Sigmoid colon (tissue), 7 donors: ENCODE data around the gene FEZ2. TPM values are rescaled to one million over a fixed set of nuclear protein-coding genes. Genes with fewer than 3 reads are reported as not detected.

Experiments used
- DNase-seq: peaks from one replicate; pipeline ENCODE4 v3.0.0-alpha.2; 2019
- H3K27ac ChIP-seq, 4 donors: fragments of 200-600 bp; sonication (generic); one replicate each; pipeline ENCODE4 v1.5.1; 2016 to 2019; ENCODE audit warnings: mild to moderate bottlenecking in 1 of 4
- H3K27me3 ChIP-seq, 3 donors: fragments of 200-600 bp; sonication (generic); one replicate each; pipeline ENCODE4 v1.5.1; 2019; ENCODE audit warnings: mild to moderate bottlenecking in 1 of 3
- H3K36me3 ChIP-seq, 4 donors: fragments of 200-600 bp; sonication (generic); one replicate each; pipeline ENCODE4 v1.5.1; 2016 to 2019
- H3K4me1 ChIP-seq, 4 donors: fragments of 200-600 bp; sonication (generic); one replicate each; pipeline ENCODE4 v1.5.1; 2017 to 2019
- H3K4me3 ChIP-seq, 4 donors: fragments of 200-600 bp; sonication (generic); one replicate each; pipeline ENCODE4 v1.5.1; 2017 to 2019; ENCODE audit warnings: mild to moderate bottlenecking in 2 of 4, moderate library complexity in 1 of 4
- H3K9me3 ChIP-seq, 4 donors: fragments of 200-600 bp in 3 of 4; sonication (generic) in 3 of 4; one replicate each; pipeline versions ENCODE4 v1.5.1 to v1.6.1; 2013 to 2019
- EP300 ChIP-seq, 4 donors: sonication (generic); formaldehyde crosslinking; IDR thresholded peaks; one replicate each; pipeline ENCODE4 v1.6.1; 2017; ENCODE audit warnings: antibody characterized with exemption in 4 of 4
- POLR2A ChIP-seq, 2 donors: fragments of 450-650 bp; IDR thresholded peaks; one replicate each; pipeline ENCODE4 v1.6.1; 2016; ENCODE audit warnings: antibody characterized with exemption in 2 of 2, mild to moderate bottlenecking in 2 of 2, moderate library complexity in 2 of 2
- POLR2AphosphoS5 ChIP-seq, 4 donors: sonication (generic); formaldehyde crosslinking; IDR thresholded peaks; one replicate each; pipeline ENCODE4 v1.6.1; 2017; ENCODE audit warnings: antibody characterized with exemption in 4 of 4
- WGBS, 2 donors: extraction: QIAGEN DNeasy Blood & Tissue Kit; methylation state at CpG; one replicate each; pipeline ENCODE4 v1.1.7; 2013; 5-methylcytosine and 5-hydroxymethylcytosine counted together
- intact Hi-C: fragments of 100-400 bp; cut with DNase I; formaldehyde crosslinking; loops from one replicate; pipeline ENCODE4 v1.15.1; 2023
- polyA plus RNA-seq, 3 donors: library from polyadenylated mRNA; stranded (reverse); fragments of 200-250 nt; gene quantifications; one replicate each; pipeline ENCODE4 v1.2.3, GENCODE V29; 2013
- total RNA-seq, 4 donors: library from RNA; depleted of rRNA; stranded (reverse); fragments of >200 nt; gene quantifications; one replicate each; pipeline ENCODE4 v1.1.0, GENCODE V29; 2016
- TF ChIP-seq, protein P1 (sequence below), 4 experiments: fragments of 450-650 bp in 3 of 4; fragments of 200-600 bp in 1 of 4; IDR thresholded peaks; one replicate each; pipeline ENCODE4 v1.5.1; 2016 to 2019; ENCODE audit warnings: antibody characterized with exemption in 4 of 4, mild to moderate bottlenecking in 3 of 4, moderate library complexity in 2 of 4
- donor health status: healthy with polysubstance abuse.
- donor health status: Bipolar disorder and iron deficiency.
- donor health status: healthy.

FEZ2 gene
- total and polyA plus RNA-seq, 7 donors = 25.9 to 53.9 (median 41.8) TPM

DNA sequence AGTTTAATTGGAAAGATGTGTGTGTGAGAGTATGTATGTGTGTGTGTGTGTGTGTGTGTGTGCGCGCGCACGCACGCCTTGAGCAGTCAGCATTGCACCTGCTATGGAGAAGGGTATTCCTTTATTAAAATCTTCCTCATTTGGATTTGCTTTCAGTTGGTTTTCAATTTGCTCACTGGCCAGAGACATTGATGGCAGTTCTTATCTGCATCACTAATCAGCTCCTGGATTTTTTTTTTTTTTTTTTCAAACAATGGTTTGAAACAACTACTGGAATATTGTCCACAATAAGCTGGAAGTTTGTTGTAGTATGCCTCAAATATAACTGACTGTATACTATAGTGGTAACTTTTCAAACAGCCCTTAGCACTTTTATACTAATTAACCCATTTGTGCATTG lies 48.0 kb downstream of the FEZ2 start:
- WGBS, 2 donors = 96 to 98% methylated on average over 5 of the region's 5 CpGs
- Histone ChIP-seq H3K27ac (peak overlapping the region in 1 of 4 donors; percentile 39), H3K4me1 (peaks cover 0 to 28% (median 10%) of the 10 kb centered on the region in 4 donors), H3K27me3 (no peaks in the 10 kb centered on the region), H3K4me3 (no peak overlapping the region), H3K9me3 (no peaks in the 10 kb centered on the region), H3K36me3 (peaks cover 0 to 49% (median 16%) of the 10 kb centered on the region in 4 donors)
- DNase-seq = no peak
- TF ChIP-seq POLR2AphosphoS5 (IDR thresholded peaks at IDR 0.05) (no peak), POLR2A (IDR thresholded peaks at IDR 0.05) (no peak), EP300 (IDR thresholded peaks at IDR 0.05) (no peak)
- TF ChIP-seq, protein P1, sequence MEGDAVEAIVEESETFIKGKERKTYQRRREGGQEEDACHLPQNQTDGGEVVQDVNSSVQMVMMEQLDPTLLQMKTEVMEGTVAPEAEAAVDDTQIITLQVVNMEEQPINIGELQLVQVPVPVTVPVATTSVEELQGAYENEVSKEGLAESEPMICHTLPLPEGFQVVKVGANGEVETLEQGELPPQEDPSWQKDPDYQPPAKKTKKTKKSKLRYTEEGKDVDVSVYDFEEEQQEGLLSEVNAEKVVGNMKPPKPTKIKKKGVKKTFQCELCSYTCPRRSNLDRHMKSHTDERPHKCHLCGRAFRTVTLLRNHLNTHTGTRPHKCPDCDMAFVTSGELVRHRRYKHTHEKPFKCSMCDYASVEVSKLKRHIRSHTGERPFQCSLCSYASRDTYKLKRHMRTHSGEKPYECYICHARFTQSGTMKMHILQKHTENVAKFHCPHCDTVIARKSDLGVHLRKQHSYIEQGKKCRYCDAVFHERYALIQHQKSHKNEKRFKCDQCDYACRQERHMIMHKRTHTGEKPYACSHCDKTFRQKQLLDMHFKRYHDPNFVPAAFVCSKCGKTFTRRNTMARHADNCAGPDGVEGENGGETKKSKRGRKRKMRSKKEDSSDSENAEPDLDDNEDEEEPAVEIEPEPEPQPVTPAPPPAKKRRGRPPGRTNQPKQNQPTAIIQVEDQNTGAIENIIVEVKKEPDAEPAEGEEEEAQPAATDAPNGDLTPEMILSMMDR (IDR thresholded peaks at IDR 0.05) = no peak
- intact Hi-C loops = no loop called here

- peaks cover 0 to 32% (median 14%) of the 10 kb centered on the region in 4 donors for H3K4me1 ChIP-seq
- no peaks in the 10 kb centered on the region for H3K9me3 ChIP-seq
- peak overlapping the region; percentile 20 to 63 (median 40) for H3K27ac ChIP-seq
- no peaks in the 10 kb centered on the region for H3K27me3 ChIP-seq
- TF ChIP-seq EP300 (IDR thresholded peaks at IDR 0.05) (no peak), POLR2AphosphoS5 (IDR thresholded peaks at IDR 0.05) (peak in 2 of 4 donors; percentile 56 to 69)
- no peak for DNase-seq
- WGBS, 2 donors = 55 to 80% methylated on average over 7 of the region's 7 CpGs
- intact Hi-C loops = no loop called here
- H3K4me3 ChIP-seq = no peak overlapping the region
- H3K36me3 ChIP-seq = peaks cover 0 to 41% (median 16%) of the 10 kb centered on the region in 4 donors
Observed at GRCh38 chr2:36549165-36549574, 48.8 kb downstream of the FEZ2 start.

GRCh38 chr2:36547906-36548305 lies 50.1 kb downstream of the FEZ2 start:
- Histone ChIP-seq H3K4me1 (peaks cover 0 to 32% (median 14%) of the 10 kb centered on the region in 4 donors), H3K9me3 (no peaks in the 10 kb centered on the region), H3K27me3 (no peaks in the 10 kb centered on the region), H3K36me3 (peaks cover 0 to 51% (median 16%) of the 10 kb centered on the region in 4 donors), H3K4me3 (no peak overlapping the region), H3K27ac (no peak overlapping the region)
- WGBS, 2 donors = 95 to 96% methylated on average over 3 of the region's 3 CpGs
- intact Hi-C loops = no loop called here
- DNase-seq = no peak
- TF ChIP-seq, protein P1 (IDR thresholded peaks at IDR 0.05) = no peak
- TF ChIP-seq POLR2A (IDR thresholded peaks at IDR 0.05) (no peak), POLR2AphosphoS5 (IDR thresholded peaks at IDR 0.05) (no peak), EP300 (IDR thresholded peaks at IDR 0.05) (no peak)

DNA sequence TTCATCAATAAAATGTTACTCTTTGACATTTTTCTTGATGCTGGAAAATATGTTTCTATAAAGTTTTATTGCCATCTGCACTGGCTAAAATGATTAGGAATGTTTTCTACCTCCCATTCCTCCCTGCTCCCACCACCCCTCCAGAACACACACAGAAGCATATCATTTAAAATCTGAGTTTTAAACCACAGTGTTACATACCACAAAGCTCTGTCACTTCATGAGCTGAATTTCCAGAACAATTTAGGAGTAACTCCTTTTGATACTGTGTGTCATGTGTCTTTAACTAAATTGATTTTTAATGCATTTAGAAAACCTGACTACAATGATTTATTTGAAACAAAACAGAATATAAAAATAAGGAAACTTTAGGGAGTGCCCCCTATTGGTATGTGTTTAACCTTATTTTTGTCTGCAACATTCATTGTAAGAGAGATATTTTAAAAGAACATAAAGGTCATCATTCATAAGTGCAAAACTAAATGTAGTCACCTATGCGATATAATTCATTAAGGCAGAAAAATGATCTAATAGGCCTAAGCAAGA lies 52.0 kb downstream of the FEZ2 start:
- peaks cover 0 to 32% (median 14%) of the 10 kb centered on the region in 4 donors for H3K4me1 ChIP-seq
- TF ChIP-seq, protein P1 (IDR thresholded peaks at IDR 0.05) = no peak
- TF ChIP-seq POLR2AphosphoS5 (IDR thresholded peaks at IDR 0.05) = no peak
- H3K9me3 ChIP-seq = no peaks in the 10 kb centered on the region
- 2 to 51% methylated on average over 1 of the region's 1 CpG for WGBS, 2 donors
- H3K4me3 ChIP-seq = no peak overlapping the region
- intact Hi-C loops = no loop called here
- H3K27ac ChIP-seq = peak overlapping the region in 1 of 4 donors; percentile 46
- DNase-seq = no peak
- H3K27me3 ChIP-seq = no peaks in the 10 kb centered on the region
- H3K36me3 ChIP-seq = peaks cover 0 to 59% (median 6%) of the 10 kb centered on the region in 4 donors

DNA sequence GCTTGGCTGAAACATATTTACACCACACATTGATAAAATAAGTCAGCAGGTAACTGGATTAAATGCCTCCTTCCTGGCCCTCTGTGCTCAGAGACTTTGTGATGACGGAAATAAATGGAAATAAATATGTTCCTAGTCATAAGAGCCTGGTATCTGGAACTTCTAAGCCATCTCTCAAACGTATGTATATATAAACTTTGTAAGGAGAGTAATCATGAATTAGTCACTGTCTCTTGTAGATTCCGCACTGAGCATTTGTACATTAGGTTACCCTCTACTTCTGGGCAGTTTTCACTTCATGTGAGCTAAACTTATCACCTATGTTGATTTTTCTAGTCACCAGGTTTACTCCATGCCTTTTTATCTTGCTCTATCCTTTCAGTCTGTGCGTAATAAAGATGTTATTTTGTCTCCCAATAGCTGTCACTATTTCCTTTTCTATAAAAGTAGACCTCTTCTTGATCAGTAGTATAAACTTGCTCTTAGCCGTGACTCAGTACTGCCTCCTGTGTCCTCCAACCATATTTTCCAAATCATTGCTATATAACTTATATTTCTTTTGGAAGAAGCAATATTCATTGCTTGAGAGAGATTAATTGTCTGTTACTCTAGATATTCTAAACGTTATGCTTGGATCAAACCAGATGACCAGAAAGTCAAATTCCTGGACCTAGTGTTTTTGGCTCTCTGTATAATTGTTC lies 53.2 kb downstream of the FEZ2 start:
- Histone ChIP-seq H3K27ac (peak overlapping the region in 2 of 4 donors; percentile 29 to 46), H3K4me1 (peaks cover 0 to 27% (median 14%) of the 10 kb centered on the region in 4 donors), H3K36me3 (peaks cover 0 to 60% (median 6%) of the 10 kb centered on the region in 4 donors), H3K27me3 (no peaks in the 10 kb centered on the region), H3K4me3 (no peak overlapping the region), H3K9me3 (no peaks in the 10 kb centered on the region)
- intact Hi-C loops = no loop called here
- WGBS, 2 donors = 80 to 90% methylated on average over 6 of the region's 6 CpGs
- TF ChIP-seq, protein P1 (IDR thresholded peaks at IDR 0.05) = no peak
- TF ChIP-seq POLR2AphosphoS5 (IDR thresholded peaks at IDR 0.05) (no peak), POLR2A (IDR thresholded peaks at IDR 0.05) (no peak), EP300 (IDR thresholded peaks at IDR 0.05) (no peak)
- no peak for DNase-seq
